T-helper 1 cell treated with Interleukin-12 subunit alpha and Interleukin-12 subunit beta and Interleukin-4 antibody, amounts not matched to agents 30 μg/mL and 1 μg/mL, for 36 hours (primary cell): ENCODE data around the gene RGS11.

Source experiments
- H3K27ac Mint-ChIP-seq: one replicate; pipeline ENCODE4 v1.8.0; 2021; ENCODE audit warnings: mild to moderate bottlenecking, mixed read lengths
- H3K27me3 Mint-ChIP-seq: one replicate; pipeline ENCODE4 v1.8.0; 2021; ENCODE audit warnings: low read depth, mixed read lengths
- H3K36me3 Mint-ChIP-seq: one replicate; pipeline ENCODE4 v1.8.0; 2021; ENCODE audit warnings: low read depth, mixed read lengths
- H3K4me1 Mint-ChIP-seq: one replicate; pipeline ENCODE4 v1.8.0; 2021; ENCODE audit warnings: low read depth, mixed read lengths
- H3K4me3 Mint-ChIP-seq: one replicate; pipeline ENCODE4 v1.8.0; 2021; ENCODE audit warnings: mild to moderate bottlenecking, moderate library complexity, mixed read lengths
- H3K9me3 Mint-ChIP-seq: one replicate; pipeline ENCODE4 v1.8.0; 2021; ENCODE audit warnings: mixed read lengths

RGS11 gene

DNA sequence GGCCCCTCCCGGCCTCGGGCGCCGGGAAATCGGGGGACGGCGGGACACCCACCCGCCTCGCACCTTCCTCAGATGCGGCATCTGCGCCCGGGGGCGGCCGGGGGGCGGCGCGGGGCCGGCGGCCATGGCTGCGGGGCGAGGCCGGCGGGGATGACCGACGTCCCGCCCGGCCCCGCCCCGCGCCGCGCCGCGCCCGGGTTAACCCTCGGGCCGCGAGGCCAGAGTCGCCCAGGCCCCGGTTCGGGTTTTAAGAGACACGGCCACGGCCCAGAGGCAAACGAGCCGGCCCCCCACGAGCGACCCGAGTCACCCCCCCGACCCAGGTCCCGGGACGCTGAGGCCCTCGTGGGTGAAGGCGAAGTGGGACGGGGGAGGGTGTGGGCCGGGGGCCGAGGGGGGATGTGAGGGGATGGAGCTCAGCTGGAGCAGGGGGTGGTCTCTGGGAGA is at the start of gene RGS11:
TSS of gene RGS11 (minus strand) at position 159 of the 447 bp plus-strand sequence. CDS start at position 126, 33 bp downstream.
- no peak within 1 kb of the TSS for H3K4me3 Mint-ChIP-seq

DNA sequence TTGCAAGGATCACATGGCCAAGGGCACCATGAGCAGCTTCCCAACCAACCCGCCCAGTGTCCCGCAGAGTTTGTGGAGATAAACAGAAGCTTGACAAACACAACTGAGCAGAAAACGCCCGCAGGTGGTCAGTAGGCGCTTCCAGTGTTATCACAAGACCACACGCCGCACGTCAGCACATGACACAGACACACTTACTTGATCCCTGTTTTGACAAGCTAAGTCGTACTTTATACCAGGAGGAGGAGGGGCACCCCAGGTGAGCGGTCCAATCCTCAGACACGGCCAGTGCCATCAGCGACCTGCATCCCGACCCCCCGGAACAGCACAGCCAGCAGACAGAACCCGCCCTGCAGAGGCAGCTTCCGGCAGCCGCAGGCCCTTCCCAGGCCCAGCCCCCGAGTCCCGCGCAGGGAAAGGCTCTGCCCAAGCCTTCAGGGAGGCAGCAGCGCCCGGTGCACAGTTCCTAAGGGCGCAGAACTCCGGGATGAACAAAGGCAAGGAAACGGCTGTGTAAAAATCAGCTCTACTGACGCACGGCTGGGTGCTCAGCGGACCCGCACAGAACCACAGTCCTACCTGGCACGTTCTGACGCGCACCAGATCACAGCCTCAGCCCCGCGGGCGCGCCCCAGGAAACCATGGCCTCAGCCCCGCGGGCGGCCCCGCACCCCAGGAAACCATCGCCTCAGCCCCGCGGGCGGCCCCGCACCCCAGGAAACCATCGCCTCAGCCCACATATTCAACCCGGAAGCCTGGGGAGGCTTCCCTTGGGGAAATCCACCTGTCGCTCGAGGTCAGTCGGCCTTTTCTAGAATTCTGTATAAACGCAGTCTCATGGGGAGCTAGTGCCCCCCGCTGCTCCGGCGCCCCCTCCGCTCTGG is 48.9 kb upstream of the RGS11 start:
- Mint-ChIP-seq H3K4me1 (peaks cover 22% of the 10 kb centered on the region), H3K36me3 (no peaks in the 10 kb centered on the region), H3K27me3 (no peaks in the 10 kb centered on the region), H3K9me3 (no peaks in the 10 kb centered on the region), H3K4me3 (peak overlapping the region; percentile 43), H3K27ac (peak overlapping the region; percentile 49)

More for the DNA sequence above, at the start of gene RGS11:
- Mint-ChIP-seq H3K27ac (no peak within 1 kb of the TSS), H3K27me3 (peaks cover 28% of the 10 kb centered on the region), H3K4me1 (peaks cover 3% of the 10 kb centered on the region), H3K9me3 (no peaks in the 10 kb centered on the region), H3K36me3 (no peaks in the 10 kb centered on the region)

DNA sequence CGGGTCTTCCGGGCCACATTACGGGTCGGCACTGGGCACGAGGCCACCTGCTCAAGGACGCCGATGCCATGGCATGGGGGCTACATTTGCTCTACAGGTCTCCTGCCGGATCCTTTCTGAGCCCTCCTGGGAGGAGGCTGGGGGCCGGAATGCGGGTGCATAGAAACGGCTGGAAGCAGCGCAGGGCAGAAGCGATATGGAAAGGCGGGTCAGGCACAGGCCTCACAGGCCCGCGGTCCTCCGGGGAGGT is 48.4 kb upstream of the RGS11 start:
- H3K27ac Mint-ChIP-seq = no peak overlapping the region

DNA sequence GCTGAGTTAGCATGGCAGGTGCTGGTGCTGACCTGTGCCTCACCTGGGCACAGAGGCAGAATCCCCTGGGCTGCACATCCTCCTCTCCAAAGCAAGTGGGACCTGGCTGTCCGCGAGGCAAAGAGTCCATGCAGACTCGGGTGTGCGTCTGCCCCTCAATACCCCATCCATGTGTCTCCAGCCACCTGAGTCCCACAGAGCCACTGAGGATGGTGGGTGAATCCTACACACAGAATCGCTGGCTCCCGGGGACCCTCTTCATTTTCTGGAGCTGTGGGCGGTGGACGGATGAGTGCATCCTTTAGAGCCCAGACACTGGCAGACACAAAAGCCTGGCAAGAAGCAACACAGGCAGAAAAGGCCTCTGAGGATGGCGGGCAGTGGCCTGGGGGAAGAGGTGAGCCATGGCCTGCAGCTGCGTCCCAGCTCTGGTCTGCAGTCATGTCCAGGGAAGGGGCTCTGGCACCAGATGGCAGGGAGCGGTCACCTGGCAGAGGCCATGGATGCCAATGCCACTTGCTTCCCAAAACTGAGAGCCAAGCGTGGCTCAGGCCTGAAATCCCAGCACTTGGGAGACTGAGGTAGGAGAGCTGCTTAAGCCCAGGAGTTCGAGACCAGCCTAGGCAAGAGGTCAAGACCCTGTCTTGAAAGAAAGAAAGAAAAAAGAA is 46.9 kb upstream of the RGS11 start:
- no peak overlapping the region for H3K4me3 Mint-ChIP-seq
- H3K36me3 Mint-ChIP-seq = peaks cover 2% of the 10 kb centered on the region
- H3K27ac Mint-ChIP-seq = no peak overlapping the region
- H3K9me3 Mint-ChIP-seq = no peaks in the 10 kb centered on the region
- no peaks in the 10 kb centered on the region for H3K27me3 Mint-ChIP-seq
- peaks cover 25% of the 10 kb centered on the region for H3K4me1 Mint-ChIP-seq

More for the DNA sequence above, 48.4 kb upstream of the RGS11 start:
- Mint-ChIP-seq H3K9me3 (no peaks in the 10 kb centered on the region), H3K4me3 (peak overlapping the region; percentile 28), H3K36me3 (peaks cover under 1% of the 10 kb centered on the region), H3K4me1 (peaks cover 24% of the 10 kb centered on the region), H3K27me3 (no peaks in the 10 kb centered on the region)

DNA sequence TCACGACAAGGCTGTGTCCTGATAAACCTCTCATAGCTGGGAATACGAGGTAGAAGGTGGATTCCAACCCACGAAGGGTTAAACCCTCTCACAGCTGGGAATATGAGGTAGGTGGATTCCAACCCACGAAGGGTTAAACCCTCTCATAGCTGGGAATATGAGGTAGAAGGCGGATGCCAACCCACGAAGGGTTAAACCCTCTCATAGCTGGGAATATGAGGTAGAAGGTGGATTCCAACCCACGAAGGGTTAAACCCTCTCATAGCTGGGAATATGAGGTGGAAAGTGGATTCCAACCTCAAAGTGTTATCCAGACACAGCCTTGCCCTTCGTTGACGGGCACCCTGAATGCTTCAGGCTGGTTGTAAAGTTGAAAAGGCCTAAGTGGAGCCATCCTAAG is 45.8 kb upstream of the RGS11 start:
- Mint-ChIP-seq H3K9me3 (no peaks in the 10 kb centered on the region), H3K4me3 (no peak overlapping the region), H3K27me3 (no peaks in the 10 kb centered on the region), H3K27ac (no peak overlapping the region), H3K4me1 (peaks cover 25% of the 10 kb centered on the region), H3K36me3 (peaks cover 2% of the 10 kb centered on the region)

DNA sequence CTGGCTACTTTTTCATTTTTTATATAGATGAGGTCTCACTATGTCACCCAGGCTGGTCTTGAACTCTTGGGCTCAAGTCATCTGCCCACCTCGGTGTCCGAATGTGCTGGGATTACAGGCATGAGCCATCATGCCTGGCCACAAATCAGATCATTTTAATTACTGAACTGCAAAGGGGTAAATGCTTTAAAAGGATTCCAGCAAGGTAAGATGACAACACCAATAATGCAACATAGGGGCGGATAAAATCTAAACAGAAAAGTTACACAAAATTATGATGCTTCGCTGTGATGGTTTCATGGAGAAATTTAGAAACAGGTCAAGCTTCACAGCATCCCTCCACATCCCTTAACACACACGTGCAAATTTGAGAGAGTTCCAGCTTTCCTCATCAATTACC is 44.5 kb upstream of the RGS11 start:
- Mint-ChIP-seq H3K4me3 (no peak overlapping the region), H3K4me1 (peaks cover 20% of the 10 kb centered on the region)

DNA sequence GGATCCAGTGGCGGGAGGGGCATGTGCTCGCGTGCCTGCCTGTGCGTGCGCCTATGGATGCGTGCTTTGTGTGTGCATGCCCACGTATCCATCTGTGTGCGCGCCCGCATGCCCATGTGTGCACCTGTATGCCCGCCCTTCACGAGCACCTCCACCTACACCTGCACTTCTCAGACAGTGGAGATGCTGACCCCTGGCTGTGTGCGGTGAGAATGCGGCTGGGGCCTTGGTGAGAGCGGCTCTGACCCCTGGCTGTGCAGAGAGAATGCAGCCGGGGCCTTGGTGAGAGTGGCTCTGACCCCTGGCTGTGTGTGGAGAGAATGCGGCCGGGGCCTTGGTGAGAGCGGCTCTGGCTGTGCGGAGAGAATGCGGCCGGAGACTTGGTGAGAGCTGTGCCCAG is 42.9 kb upstream of the RGS11 start:
- Mint-ChIP-seq H3K27me3 (no peaks in the 10 kb centered on the region), H3K4me3 (no peak overlapping the region), H3K36me3 (peaks cover 3% of the 10 kb centered on the region), H3K27ac (no peak overlapping the region), H3K9me3 (no peaks in the 10 kb centered on the region), H3K4me1 (peaks cover 7% of the 10 kb centered on the region)

More for the DNA sequence above, 44.5 kb upstream of the RGS11 start:
- H3K27me3 Mint-ChIP-seq = no peaks in the 10 kb centered on the region
- peaks cover 2% of the 10 kb centered on the region for H3K36me3 Mint-ChIP-seq
- H3K9me3 Mint-ChIP-seq = no peaks in the 10 kb centered on the region
- no peak overlapping the region for H3K27ac Mint-ChIP-seq

DNA sequence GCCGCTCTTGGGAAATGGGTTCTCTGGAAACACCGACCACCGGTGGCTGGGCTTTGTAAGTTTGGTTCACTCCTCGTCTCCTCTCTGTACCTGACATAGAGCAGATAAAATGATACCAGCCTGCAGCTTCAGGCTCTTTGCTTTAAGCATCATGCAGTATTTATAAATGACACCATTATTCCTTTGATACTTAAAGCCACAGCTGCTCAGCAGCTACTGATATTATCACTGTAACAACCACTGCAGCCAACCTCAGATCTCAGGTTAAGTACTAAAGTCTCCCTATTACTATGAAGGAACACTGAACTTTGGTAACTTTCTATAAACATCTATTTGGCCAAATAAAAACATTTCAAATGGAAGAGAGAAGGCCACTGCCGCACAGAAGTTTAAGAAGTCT is 41.8 kb upstream of the RGS11 start:
- Mint-ChIP-seq H3K27me3 (no peaks in the 10 kb centered on the region), H3K4me1 (peaks cover 6% of the 10 kb centered on the region), H3K4me3 (no peak overlapping the region), H3K36me3 (peaks cover 3% of the 10 kb centered on the region), H3K27ac (no peak overlapping the region), H3K9me3 (no peaks in the 10 kb centered on the region)

DNA sequence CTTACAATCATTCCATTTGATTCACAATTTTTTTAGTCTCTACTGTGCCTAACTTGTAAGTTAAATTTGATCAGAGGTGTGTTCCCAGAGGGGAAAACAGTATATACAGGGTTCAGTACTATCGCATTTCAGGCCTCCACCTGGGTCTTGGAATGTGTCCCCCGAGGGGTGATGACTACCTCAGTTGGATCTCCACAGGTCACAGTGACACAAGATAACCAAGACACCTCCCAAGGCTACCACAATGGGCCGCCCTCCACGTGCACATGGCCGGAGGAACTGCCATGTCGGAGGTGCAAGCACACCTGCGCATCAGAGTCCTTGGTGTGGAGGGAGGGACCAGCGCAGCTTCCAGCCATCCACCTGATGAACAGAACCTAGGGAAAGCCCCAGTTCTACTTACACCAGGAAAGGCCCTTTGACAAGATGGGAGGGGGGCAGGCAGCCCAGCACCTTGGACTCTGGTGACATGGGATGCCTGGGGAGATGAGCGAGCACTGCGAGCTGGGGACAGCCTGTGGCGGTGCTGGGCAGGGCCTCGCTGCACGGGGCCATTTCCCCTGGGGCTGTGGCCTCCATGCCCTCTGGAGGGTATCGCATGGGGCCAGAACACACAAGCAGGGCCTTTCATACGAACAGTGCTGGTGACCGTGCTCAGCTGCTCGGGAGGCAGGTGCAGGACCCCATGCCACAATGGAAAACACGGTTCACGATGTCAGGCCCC is 41.2 kb upstream of the RGS11 start:
- H3K36me3 Mint-ChIP-seq = peaks cover 3% of the 10 kb centered on the region
- H3K27ac Mint-ChIP-seq = no peak overlapping the region
- H3K4me1 Mint-ChIP-seq = peaks cover 6% of the 10 kb centered on the region
- H3K27me3 Mint-ChIP-seq = no peaks in the 10 kb centered on the region
- H3K4me3 Mint-ChIP-seq = no peak overlapping the region
- H3K9me3 Mint-ChIP-seq = no peaks in the 10 kb centered on the region

DNA sequence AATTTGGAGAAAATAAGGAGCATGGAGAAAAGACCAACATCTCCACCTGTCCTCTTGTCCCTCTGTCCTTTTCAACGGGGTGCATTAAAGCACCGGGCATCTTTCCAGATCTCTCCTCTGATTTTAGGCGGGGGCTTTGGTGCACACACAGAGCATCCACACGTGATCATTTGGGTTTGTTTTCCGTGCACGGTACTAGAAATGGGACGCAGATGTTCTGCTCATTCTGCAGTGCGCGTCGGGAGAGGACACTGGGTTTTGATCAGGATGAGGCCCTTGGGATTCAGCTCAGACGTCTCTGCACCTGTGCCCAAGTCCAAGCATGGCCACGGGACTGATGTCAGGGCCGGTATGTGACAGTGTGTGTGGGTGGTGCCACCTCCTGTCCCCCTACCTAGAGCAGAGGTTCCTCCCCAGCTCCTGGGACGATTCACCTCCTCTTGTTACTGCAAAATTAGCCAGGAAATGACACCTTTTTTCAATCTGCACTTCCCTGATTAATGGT is 39.1 kb upstream of the RGS11 start:
- Mint-ChIP-seq H3K9me3 (no peaks in the 10 kb centered on the region), H3K4me1 (peaks cover 6% of the 10 kb centered on the region), H3K4me3 (no peak overlapping the region), H3K27ac (no peak overlapping the region), H3K27me3 (no peaks in the 10 kb centered on the region), H3K36me3 (peaks cover 8% of the 10 kb centered on the region)

DNA sequence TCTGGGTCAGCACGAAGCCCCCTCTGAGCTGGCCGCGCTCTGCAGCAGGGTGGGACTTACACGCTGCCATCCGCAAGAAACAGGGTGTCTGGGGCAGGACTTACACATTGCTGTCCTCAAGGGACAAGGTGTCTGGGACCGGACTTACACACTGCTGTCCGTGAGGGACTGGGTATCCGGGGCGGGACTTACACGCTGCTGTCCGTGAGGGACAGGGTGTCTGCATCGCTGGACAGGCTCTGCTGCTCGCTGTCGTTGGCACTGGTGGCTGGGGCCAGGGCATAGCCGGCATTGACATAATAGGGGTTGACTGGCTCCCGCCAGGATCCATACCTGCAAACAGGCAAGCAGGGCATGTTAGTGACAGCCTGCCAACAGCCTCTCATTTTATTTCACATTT is 38.6 kb upstream of the RGS11 start:
- Mint-ChIP-seq H3K36me3 (peaks cover 9% of the 10 kb centered on the region), H3K4me1 (peaks cover 5% of the 10 kb centered on the region)

DNA sequence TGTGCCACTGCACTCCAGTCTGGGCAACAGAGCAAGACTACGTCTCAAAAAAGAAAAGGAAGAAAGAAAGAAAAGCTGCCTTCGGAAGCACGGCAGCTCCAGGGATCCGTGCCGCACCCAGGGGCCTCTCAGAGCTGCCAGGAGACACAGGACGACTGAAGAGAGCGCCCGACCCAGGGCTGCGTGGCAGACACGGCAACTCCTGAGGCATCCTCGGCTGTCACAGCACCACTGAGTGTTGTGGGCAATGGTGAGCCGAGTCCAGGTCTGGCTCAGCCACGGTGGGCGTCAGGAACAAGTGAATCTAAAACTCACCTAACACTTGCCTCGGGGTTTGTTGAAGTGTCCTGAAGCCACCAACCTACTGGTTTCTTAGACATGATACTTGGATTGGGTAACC is 36.0 kb upstream of the RGS11 start:
- Mint-ChIP-seq H3K27me3 (no peaks in the 10 kb centered on the region), H3K4me1 (peaks cover 6% of the 10 kb centered on the region), H3K9me3 (no peaks in the 10 kb centered on the region), H3K4me3 (no peak overlapping the region), H3K36me3 (peaks cover 9% of the 10 kb centered on the region), H3K27ac (no peak overlapping the region)

More for the DNA sequence above, 38.6 kb upstream of the RGS11 start:
- Mint-ChIP-seq H3K9me3 (no peaks in the 10 kb centered on the region), H3K27me3 (no peaks in the 10 kb centered on the region), H3K27ac (no peak overlapping the region), H3K4me3 (no peak overlapping the region)

DNA sequence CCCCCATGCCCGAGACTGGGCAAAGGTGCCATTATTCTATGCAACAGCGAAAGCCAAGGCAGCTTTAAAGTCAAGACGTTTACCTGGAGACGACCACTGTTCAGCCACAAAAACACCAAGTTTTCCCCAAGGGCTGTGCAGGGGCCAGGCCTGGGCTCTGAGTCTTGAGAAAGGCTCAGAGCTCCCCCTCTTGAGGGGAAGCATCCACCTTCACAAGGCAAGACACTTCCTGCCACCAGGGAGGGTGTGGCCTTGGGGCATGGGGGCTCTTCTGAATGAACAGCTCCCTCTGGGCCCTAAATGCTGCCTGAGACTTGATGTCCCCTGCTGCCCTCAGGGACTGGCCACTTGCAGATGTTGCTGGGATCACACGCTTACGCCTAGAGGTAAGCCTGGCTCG is 33.7 kb upstream of the RGS11 start:
- Mint-ChIP-seq H3K9me3 (no peaks in the 10 kb centered on the region), H3K27me3 (no peaks in the 10 kb centered on the region), H3K36me3 (peaks cover 11% of the 10 kb centered on the region), H3K4me1 (peaks cover 3% of the 10 kb centered on the region), H3K4me3 (no peak overlapping the region), H3K27ac (no peak overlapping the region)

DNA sequence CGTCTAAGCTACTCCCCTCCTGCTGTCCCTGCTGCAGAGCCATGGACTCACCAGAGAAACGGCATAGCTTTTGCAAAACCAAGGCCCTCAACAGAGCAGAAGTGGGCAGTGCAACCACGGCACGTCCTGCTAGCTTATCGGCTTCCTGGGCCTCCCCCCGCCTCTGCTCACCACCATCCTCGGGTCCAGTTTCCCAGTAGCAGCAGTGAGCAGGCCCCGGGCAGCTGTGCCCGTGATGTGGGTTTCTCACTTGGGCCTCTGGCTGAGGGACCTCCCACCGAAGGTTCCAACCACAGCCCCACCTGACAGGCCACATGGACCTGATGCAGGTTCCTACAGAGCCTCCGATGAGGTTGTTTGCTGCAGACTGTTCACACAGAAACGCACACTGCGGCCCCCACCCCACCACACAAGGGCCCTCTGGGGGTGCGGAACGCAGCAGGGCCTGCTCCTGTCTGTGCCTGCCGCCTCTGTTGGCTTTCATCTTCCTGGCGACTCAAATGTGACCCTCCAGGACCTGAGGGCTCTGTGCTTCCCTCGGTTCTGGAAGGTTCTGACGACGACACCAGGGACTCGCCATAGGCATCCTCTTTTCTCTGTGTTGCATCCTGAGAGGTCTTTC is 32.1 kb upstream of the RGS11 start:
- H3K27me3 Mint-ChIP-seq = no peaks in the 10 kb centered on the region
- H3K4me1 Mint-ChIP-seq = peaks cover 3% of the 10 kb centered on the region
- H3K36me3 Mint-ChIP-seq = peaks cover 11% of the 10 kb centered on the region
- H3K4me3 Mint-ChIP-seq = no peak overlapping the region
- H3K9me3 Mint-ChIP-seq = no peaks in the 10 kb centered on the region
- no peak overlapping the region for H3K27ac Mint-ChIP-seq
